ENCODE results near the gene RTN4R.

The RTN4R gene

DNA sequence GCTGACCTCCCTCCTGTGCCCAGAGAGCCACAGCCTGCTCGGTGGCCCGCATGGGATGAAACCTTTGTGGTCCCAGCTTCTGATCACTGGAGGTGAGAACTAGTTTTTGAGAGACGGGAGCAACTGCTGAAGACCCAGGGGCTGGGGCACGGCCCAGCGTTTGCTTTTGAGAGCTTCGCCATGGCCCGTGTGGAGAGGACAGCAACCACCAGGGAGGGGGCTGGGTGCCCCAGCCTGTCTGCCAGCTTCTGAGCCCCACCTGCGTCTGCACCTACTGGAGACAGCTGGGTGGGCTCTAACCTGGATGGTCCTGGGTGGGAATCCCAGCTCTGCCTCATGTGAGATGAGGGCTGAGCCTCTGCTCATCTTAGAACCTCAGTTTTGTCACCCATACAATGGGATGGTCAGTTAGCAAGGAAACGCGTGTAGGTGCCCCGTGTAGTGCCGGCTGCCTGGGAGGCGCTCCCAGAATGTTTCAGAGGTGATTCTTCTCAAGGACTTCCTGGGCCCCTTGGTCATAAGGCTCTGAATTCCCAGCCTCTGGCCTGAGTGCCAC lies 66.2 kb downstream of the RTN4R start:
- DNase-seq (ENCODE audit: low read depth in 2 of 2), result no peak

DNA sequence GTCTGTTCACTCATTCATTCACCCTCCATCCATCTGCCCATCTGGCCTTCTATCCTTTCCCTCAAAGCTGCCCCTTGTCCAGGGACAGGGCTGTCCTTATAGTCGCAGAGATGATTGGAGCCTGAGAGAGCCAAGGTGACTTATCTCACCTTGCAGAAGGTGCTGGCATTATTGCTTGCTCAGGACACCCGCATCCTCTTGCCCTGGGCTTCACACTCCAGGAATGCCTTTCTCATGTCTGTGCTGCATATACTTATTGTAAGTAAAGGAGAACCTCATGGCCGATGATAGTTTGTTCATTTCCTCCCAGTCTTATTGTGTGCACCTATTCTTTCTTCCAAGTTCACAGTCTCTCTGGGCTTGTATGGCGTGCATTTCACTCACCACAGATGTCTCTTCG lies 68.2 kb downstream of the RTN4R start:
- DNase-seq (ENCODE audit: low read depth in 2 of 2), result no peak

GRCh38 chr22:20199413-20199842 lies 68.7 kb downstream of the RTN4R start:
- no peak for DNase-seq (ENCODE audit: low read depth in 2 of 2)

DNA sequence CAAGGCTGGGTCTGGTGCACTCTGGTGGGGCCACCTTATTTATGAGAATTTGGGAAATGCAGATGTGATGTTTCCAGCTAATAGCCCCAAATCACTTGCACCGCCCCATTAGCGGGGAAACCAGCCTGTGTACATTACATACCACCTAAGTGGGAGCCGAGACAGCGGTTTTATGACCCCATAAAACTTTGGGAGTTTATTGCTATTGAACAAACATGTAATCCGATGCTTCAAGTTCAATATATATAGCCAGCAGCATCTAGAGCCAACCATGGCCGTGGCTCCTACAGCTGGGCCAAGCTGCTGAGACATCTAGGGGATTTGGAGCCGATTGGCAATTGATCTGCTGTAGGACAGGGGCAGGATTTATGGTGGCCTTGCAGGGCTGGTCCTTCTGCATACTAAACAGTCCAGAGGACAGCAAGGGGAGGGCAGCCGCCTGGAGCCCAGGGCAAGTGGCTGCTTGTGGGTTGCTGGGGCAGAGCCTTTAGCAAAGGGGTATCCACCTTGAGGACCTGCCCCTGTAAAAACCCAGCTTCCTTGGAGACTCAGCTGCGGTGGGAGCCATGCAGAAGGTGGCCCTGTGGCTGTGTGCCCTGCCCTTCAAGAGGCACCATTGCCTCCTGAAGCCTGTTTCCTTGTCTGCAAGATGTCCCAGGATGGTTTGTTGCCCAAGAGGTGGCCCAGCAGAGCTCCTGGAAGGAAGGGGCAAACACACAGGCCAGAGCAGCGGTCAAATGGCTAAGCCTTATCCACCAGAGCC lies 69.4 kb downstream of the RTN4R start:
- DNase-seq (ENCODE audit: low read depth in 2 of 2), result no peak

GRCh38 chr22:20197407-20198030 lies 70.6 kb downstream of the RTN4R start:
- no peak for DNase-seq (ENCODE audit: low read depth in 2 of 2)

DNA sequence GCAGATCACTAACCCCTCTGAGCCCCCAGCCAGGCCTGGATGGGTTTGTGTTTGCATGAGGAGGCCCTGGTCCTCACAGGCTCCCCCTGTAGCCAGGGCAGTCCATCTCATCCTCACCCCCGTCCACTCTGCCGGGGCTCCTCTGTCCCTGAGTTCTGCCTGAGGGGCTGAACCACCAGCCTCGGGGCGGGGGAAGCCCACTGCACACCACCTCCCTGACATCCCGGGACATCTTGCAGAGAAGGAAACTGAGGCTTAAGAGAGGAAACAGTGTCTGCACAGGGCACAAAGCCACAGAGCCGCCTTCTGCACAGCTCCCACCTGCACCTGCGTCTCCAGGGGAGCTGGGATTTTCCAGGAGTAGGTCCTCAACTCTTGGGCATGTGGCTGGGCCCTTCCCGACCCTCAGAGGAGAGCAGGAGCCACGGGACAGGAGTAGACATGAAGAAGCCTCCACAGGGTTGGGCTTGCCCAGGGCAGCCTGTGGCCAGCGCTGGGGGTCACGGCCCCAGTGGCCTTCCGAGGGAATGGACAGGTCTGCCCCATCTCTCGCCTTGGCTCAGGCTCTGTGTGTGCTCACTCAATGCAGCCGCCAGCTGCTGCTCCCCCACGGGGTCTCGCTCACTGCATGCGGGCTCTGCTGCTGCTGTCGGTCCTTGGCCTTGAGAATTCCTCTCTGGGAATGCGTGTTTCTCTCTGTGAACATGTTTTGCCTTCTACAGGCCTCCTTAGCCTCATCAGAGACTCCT lies 71.8 kb downstream of the RTN4R start:
- DNase-seq (ENCODE audit: low read depth in 2 of 2), result no peak

GRCh38 chr22:20194681-20195593 lies 73.2 kb downstream of the RTN4R start:
- no peak for DNase-seq (ENCODE audit: low read depth in 2 of 2)

DNA sequence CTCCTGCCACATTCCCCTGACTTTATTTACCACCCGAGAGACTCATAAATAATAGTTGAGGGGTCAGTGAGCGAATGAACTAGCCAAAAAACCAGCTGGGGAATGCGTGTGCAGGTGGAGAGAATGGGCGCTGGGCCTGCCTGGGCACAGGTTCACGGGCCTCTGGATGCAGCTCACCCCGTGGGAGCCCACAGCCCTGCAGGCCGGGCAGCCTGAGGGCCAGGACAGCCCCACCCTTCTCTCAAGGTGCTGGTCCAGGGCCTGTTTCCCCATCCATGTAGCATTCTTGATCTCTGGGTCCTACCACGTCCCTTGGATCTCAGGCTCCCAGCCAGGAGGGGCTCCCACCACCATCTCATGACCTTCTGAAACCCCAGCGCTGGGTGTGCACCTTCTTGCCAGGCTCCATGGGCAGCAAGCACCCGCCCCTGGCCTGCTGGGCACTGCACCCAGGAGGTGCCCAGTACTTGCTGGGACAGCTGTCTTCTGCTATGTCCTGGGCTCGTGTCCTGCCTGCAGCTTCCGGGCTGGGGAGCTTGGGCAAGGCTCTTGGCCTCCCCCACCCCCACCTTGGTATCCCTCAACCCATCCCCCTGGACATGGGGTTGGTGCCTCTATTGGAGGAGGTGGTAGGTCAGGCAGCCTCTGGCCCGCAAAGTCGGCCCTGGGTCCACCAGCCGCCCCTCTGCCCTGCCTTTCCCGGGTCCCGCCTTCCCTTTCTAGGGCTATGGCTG lies 74.2 kb downstream of the RTN4R start:
- DNase-seq (ENCODE audit: low read depth in 2 of 2), result no peak

DNA sequence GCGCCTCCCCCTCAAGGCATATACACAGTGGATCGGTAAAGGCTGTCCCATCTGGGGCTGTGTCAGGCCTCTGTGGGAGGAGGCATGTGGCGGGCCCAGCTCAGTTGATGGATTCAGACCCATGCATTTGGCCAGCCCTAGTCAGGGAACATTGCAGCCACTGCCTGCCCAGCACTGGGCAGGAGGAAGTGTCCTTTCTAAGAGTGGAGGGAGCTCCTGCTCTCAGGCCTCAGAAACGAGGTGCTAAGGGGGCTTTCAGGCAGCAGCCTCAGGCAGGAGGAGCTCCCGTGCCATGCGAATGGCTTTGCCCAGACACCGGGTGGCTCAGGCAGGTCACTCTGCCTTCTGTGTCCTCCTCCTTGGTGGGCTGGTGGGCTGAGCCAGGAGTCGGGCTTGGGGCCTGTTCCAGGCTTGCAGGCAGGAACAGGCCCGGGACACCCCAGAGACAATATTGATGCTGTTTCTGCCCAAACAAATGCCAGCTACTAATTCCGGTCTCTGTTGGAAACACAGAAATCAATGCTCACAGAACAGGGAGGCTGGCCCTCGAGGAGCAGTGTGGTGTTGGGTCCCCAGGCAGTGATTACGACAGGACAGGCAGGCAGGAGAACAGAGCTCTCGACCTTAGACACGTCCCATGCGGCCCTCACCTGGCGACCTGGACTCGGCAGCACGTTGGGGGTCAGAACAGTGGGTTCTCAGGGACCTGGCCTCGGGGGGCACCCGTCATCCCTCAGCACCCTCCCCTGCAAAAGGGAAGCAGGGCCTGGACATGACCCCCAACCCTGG lies 75.0 kb downstream of the RTN4R start:
- DNase-seq (ENCODE audit: low read depth in 2 of 2), result no peak

DNA sequence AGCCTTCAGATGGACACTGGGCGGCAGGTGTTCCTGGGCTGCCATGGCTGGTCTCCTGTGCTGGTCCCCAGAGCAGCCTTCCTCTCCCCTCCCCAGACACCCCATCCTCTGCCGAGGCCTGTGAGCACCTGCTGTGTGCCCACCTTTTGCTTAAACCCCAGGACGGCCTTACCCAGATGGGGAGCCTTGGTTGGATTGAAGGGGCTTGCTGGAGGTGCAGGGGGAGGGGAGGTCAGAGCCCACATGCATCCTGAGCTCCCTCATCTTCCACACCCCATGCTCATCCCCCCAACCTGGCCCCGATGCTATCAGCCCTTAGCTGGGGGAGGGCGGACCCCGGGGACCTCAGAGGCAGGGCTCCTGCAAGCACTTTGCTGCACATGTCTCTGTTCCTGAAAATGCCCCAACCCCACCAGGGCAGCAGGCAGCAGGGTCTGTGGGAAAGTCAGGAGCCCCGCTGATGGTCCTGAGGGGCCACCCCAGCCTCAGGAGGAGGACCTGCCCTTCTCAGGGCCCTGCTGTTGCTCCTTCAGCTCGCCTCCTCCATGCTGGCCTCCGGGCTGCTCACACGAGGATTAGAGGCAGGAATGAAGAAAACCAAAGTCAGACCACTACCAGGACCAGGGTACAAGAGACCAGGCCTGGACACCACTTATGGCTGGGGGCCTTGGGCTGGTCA lies 75.7 kb downstream of the RTN4R start:
- no peak for DNase-seq (ENCODE audit: low read depth in 2 of 2)

- DNase-seq (ENCODE audit: low read depth in 2 of 2), result no peak
Observed at GRCh38 chr22:20191803-20192202, 76.3 kb downstream of the RTN4R start.

Data from stimulated activated CD8-positive, alpha-beta memory T cell treated with anti-CD3 and anti-CD28 coated beads, Interleukin-7, amount 100 ng/mL, for 4 hours (primary cell).